GM18517 (cell line): ENCODE results near the gene DHRS11.

Experiments used
- ATAC-seq: cut with Tn5 transposase; IDR thresholded peaks from one replicate; pipeline ENCODE4 v1.9.1; 2021; ENCODE audit warnings: mild to moderate bottlenecking, moderate library complexity; ENCODE audit not compliant: unreplicated experiment

DHRS11 gene

DNA sequence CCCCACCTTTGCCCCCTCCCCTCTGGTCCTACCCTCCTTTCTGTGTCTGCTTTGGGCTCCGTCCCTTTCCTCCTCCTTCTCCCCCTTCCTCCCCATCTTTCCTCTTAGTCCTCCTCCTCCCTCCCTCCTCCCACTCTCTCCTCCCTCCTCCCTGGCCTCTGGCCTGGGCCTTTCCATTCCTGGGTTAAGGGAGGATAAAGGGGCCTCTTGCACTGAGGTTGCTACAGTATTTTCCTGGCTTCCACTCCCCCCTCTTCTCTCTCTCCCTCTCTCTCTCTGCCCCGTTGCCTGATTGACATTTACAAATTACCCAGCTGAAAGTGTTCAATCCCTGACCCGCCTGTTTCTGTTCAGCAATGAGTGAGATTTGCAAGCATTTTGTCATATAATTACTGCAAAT lies 53.7 kb downstream of the DHRS11 start:
- no peak for ATAC-seq

GRCh38 chr17:36647636-36648035 lies 56.0 kb downstream of the DHRS11 start:
- ATAC-seq, result no peak

DNA sequence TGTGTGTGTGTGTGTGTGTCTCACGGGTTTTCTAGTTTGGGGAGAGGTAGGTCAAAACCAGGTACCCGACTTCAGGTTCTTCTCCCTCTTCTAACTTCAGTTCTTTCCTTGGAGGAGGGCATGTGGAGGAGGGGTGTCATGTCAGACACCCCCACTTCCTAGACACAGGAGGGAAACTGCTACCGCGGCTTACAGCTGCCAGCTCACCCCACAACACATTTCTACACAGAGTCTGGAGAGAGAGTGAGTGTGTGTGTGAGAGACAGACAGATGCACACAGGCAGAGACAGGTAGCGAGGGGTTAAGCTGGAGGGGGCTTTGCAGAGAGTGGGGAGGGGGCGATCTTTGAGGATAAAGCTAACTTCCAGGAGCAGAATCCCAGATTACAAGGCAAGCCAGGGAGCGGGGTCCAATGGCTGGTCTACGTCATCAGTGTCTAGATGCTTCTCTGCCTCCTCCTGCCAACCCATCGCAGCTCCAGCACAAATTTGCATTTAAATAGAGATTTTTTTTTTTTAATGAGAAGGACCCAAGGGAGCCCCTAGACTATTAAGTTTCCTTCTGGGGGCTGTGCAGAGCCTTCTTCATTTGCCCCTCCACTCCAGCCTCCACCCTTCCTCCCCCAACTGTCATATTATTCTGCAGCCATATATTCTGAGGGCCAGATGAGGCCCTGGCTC lies 58.6 kb downstream of the DHRS11 start:
- no peak for ATAC-seq
